ENCODE data around the gene CXCR6. TPM values are rescaled to one million over a fixed set of nuclear protein-coding genes. Genes with fewer than 3 reads are reported as not detected.

CXCR6 gene
- total and polyA plus RNA-seq, 2 experiments from 2014 or later, result 0.10 TPM; not detected in 1

DNA sequence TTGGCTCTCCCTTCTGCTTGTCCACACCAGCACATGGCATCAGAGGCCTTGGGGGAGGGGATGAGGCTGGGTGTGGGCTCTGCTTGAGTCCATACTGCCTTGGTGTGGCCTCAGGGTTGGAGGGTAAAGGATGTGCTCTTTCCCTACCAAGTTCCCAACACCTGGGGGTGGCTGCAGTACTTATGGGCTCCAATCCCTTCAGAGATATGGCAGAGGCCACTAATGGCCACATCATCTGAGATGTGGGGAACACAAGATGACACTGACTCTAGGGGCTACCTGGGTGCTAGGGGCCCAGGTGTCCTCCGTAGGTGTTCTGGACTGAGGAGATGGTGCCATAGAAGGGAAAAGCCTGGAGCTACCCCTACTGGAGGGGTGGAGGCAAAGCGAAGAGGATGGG, 6.9 kb downstream of the CXCR6 start (continued):
- TF ChIP-seq ZNF462 (CRISPR knock-in tag; IDR thresholded peaks at IDR 0.05), result no peak
- no peak for TF ChIP-seq JUNB (IDR thresholded peaks at IDR 0.05; ENCODE audit: unreplicated experiment)
- TF ChIP-seq EZH2phosphoT487 (IDR thresholded peaks at IDR 0.05; ENCODE audit: unreplicated experiment), result no peak
- TF ChIP-seq ZNF114 (CRISPR knock-in tag; IDR thresholded peaks at IDR 0.05), result no peak
- no peak for TF ChIP-seq STAT1 (IDR thresholded peaks at IDR 0.05; ENCODE audit: unreplicated experiment)
- no peak for TF ChIP-seq CREB1 (CRISPR knock-in tag; IDR thresholded peaks at IDR 0.05; ENCODE audit: low read depth)
- TF ChIP-seq EZH2 (IDR thresholded peaks at IDR 0.05; ENCODE audit: low read depth, unreplicated experiment), result no peak
- no peak for TF ChIP-seq NANOG (IDR thresholded peaks at IDR 0.05; ENCODE audit: borderline replicate concordance)
- TF ChIP-seq, protein P1, sequence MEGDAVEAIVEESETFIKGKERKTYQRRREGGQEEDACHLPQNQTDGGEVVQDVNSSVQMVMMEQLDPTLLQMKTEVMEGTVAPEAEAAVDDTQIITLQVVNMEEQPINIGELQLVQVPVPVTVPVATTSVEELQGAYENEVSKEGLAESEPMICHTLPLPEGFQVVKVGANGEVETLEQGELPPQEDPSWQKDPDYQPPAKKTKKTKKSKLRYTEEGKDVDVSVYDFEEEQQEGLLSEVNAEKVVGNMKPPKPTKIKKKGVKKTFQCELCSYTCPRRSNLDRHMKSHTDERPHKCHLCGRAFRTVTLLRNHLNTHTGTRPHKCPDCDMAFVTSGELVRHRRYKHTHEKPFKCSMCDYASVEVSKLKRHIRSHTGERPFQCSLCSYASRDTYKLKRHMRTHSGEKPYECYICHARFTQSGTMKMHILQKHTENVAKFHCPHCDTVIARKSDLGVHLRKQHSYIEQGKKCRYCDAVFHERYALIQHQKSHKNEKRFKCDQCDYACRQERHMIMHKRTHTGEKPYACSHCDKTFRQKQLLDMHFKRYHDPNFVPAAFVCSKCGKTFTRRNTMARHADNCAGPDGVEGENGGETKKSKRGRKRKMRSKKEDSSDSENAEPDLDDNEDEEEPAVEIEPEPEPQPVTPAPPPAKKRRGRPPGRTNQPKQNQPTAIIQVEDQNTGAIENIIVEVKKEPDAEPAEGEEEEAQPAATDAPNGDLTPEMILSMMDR (conservative IDR thresholded peaks at IDR 0.05; ENCODE audit: low read depth in 2 of 2), result no peak
- TF ChIP-seq POLR2AphosphoS5 (IDR thresholded peaks at IDR 0.05; ENCODE audit: low read depth), result no peak

All from GM23338 (cell line).